NOMO-1 treated with DMSO at 0.1 percent for 48 hours (cell line): ENCODE results near the gene LLGL1.

Experiments used
- DNase-seq: peaks from one replicate; lab custom pipeline; 2025; ENCODE audit not compliant: unreplicated experiment; lab: John Stamatoyannopoulos, UW

LLGL1 gene

GRCh38 chr17:18251204-18251603 lies 25.8 kb downstream of the LLGL1 start:
- no peak for DNase-seq

- DNase-seq = no peak
These were observed 26.7 kb downstream of the LLGL1 start for GRCh38 chr17:18252160-18252559.

GRCh38 chr17:18253187-18253884 lies 27.9 kb downstream of the LLGL1 start:
- no peak for DNase-seq

GRCh38 chr17:18253947-18254821 lies 28.7 kb downstream of the LLGL1 start:
- no peak for DNase-seq

GRCh38 chr17:18254888-18255649 lies 29.6 kb downstream of the LLGL1 start:
- no peak for DNase-seq

- DNase-seq = no peak
These were observed 30.9 kb downstream of the LLGL1 start for GRCh38 chr17:18256351-18256750.

- DNase-seq = no peak
These were observed 31.3 kb downstream of the LLGL1 start for GRCh38 chr17:18256776-18257175.

GRCh38 chr17:18257268-18257981 lies 32.0 kb downstream of the LLGL1 start:
- DNase-seq = peak; percentile 76

GRCh38 chr17:18257982-18258355 lies 32.5 kb downstream of the LLGL1 start:
- peak; percentile 76 for DNase-seq

- peak; percentile 18 for DNase-seq
These were observed 33.1 kb downstream of the LLGL1 start, which contains the start of gene FLII for GRCh38 chr17:18258356-18259038. FLII (minus strand) TSS chr17:18258738; CDS start chr17:18258690, 48 bp downstream.

- no peak for DNase-seq
These were observed 34.3 kb downstream of the LLGL1 start for GRCh38 chr17:18259621-18260331.

GRCh38 chr17:18260332-18261145 lies 35.1 kb downstream of the LLGL1 start, which contains the start of gene MIEF2:
MIEF2 (plus strand) TSS chr17:18260662; CDS start chr17:18262721, 2,059 bp downstream.
- DNase-seq = peak; percentile 95

GRCh38 chr17:18261146-18261515 lies 35.7 kb downstream of the LLGL1 start:
- DNase-seq = peak; percentile 34

GRCh38 chr17:18261659-18262058 lies 36.2 kb downstream of the LLGL1 start:
- DNase-seq = no peak

GRCh38 chr17:18262111-18262510 lies 36.7 kb downstream of the LLGL1 start:
- DNase-seq = no peak

GRCh38 chr17:18262641-18263040 lies 37.2 kb downstream of the LLGL1 start:
- DNase-seq = no peak

- DNase-seq = no peak
These were observed 38.6 kb downstream of the LLGL1 start for GRCh38 chr17:18263885-18264682.

GRCh38 chr17:18267366-18267765 lies 41.9 kb downstream of the LLGL1 start:
- DNase-seq = no peak
